Stomach smooth muscle (tissue), 2 donors: ENCODE data around the gene SFMBT1.

Experiments used
- H3K27ac ChIP-seq: one replicate; pipeline ENCODE4 v1.7.0; 2013; ENCODE audit warnings: mild to moderate bottlenecking, low read length, inconsistent platforms
- H3K27me3 ChIP-seq, 2 donors: one replicate each; pipeline ENCODE4 v1.7.0; 2013; ENCODE audit warnings: low read length in 2 of 2; ENCODE audit not compliant: insufficient read depth in 2 of 2, control insufficient read depth in 1 of 2
- H3K36me3 ChIP-seq, 2 donors: one replicate each; pipeline ENCODE4 v1.7.0; 2013; ENCODE audit warnings: low read length in 2 of 2; ENCODE audit not compliant: control insufficient read depth in 2 of 2, insufficient read depth in 2 of 2
- H3K4me1 ChIP-seq: one replicate; pipeline ENCODE4 v1.7.0; 2013; ENCODE audit warnings: low read length; ENCODE audit not compliant: control insufficient read depth, insufficient read depth
- H3K4me3 ChIP-seq, 2 donors: one replicate each; pipeline ENCODE4 v1.7.0; 2013; ENCODE audit warnings: low read length in 2 of 2
- H3K9ac ChIP-seq, 2 donors: one replicate each; pipeline ENCODE4 v1.7.0; 2013; ENCODE audit warnings: low read length in 2 of 2, mild to moderate bottlenecking in 1 of 2
- H3K9me3 ChIP-seq, 2 donors: one replicate each; pipeline ENCODE4 v1.7.0; 2013; ENCODE audit warnings: low read length in 2 of 2; ENCODE audit not compliant: control insufficient read depth in 2 of 2
- donor health status: healthy.
- donor health status: Pancreatic carcinoma.

Gene SFMBT1

GRCh38 chr3:52894756-52895155, 151.1 kb downstream of the SFMBT1 start:
- no peaks in the 10 kb centered on the region for H3K9me3 ChIP-seq
- no peak overlapping the region for H3K4me3 ChIP-seq
- H3K4me1 ChIP-seq: peaks cover 39% of the 10 kb centered on the region
- no peaks in the 10 kb centered on the region for H3K36me3 ChIP-seq
- H3K27me3 ChIP-seq: no peaks in the 10 kb centered on the region
- H3K27ac ChIP-seq: no peak overlapping the region
- no peak overlapping the region for H3K9ac ChIP-seq

- Histone ChIP-seq H3K27ac (peak overlapping the region; percentile 3), H3K9me3 (no peaks in the 10 kb centered on the region), H3K27me3 (no peaks in the 10 kb centered on the region), H3K36me3 (no peaks in the 10 kb centered on the region), H3K4me1 (peaks cover 39% of the 10 kb centered on the region), H3K9ac (peak overlapping the region in 1 of 2 donors; percentile 30), H3K4me3 (no peak overlapping the region)
Measured at GRCh38 chr3:52893723-52894122, 152.2 kb downstream of the SFMBT1 start.

GRCh38 chr3:52892625-52893311, 153.1 kb downstream of the SFMBT1 start:
- Histone ChIP-seq H3K4me1 (peaks cover 36% of the 10 kb centered on the region), H3K4me3 (peak overlapping the region; percentile 36 to 44), H3K36me3 (no peaks in the 10 kb centered on the region), H3K9me3 (no peaks in the 10 kb centered on the region), H3K9ac (peak overlapping the region in 1 of 2 donors; percentile 20), H3K27ac (peak overlapping the region; percentile 49), H3K27me3 (no peaks in the 10 kb centered on the region)

GRCh38 chr3:52892290-52892624, 153.6 kb downstream of the SFMBT1 start:
- Histone ChIP-seq H3K9me3 (no peaks in the 10 kb centered on the region), H3K9ac (no peak overlapping the region), H3K27me3 (no peaks in the 10 kb centered on the region), H3K4me3 (peak overlapping the region in 1 of 2 donors; percentile 36), H3K4me1 (peaks cover 34% of the 10 kb centered on the region), H3K27ac (peak overlapping the region; percentile 49), H3K36me3 (no peaks in the 10 kb centered on the region)

GRCh38 chr3:52891615-52892081, 154.2 kb downstream of the SFMBT1 start:
- H3K36me3 ChIP-seq: no peaks in the 10 kb centered on the region
- H3K4me3 ChIP-seq: peak overlapping the region in 1 of 2 donors; percentile 15
- no peaks in the 10 kb centered on the region for H3K27me3 ChIP-seq
- H3K27ac ChIP-seq: peak overlapping the region; percentile 49
- no peaks in the 10 kb centered on the region for H3K9me3 ChIP-seq
- peak overlapping the region in 1 of 2 donors; percentile 4 for H3K9ac ChIP-seq
- peaks cover 30% of the 10 kb centered on the region for H3K4me1 ChIP-seq

- H3K4me3 ChIP-seq: no peak overlapping the region
- H3K36me3 ChIP-seq: no peaks in the 10 kb centered on the region
- H3K4me1 ChIP-seq: peaks cover 25% of the 10 kb centered on the region
- H3K27ac ChIP-seq: peak overlapping the region; percentile 49
- no peaks in the 10 kb centered on the region for H3K9me3 ChIP-seq
- no peaks in the 10 kb centered on the region for H3K27me3 ChIP-seq
- H3K9ac ChIP-seq: no peak overlapping the region
Measured at GRCh38 chr3:52891164-52891563, 154.7 kb downstream of the SFMBT1 start.

GRCh38 chr3:52890735-52891134, 155.1 kb downstream of the SFMBT1 start:
- Histone ChIP-seq H3K27ac (no peak overlapping the region), H3K4me1 (peaks cover 23% of the 10 kb centered on the region)

GRCh38 chr3:52889901-52890300, 156.0 kb downstream of the SFMBT1 start:
- H3K27ac ChIP-seq: no peak overlapping the region
- H3K36me3 ChIP-seq: peaks cover 0 to 3% of the 10 kb centered on the region in 2 donors
- no peak overlapping the region for H3K9ac ChIP-seq
- no peaks in the 10 kb centered on the region for H3K27me3 ChIP-seq
- no peak overlapping the region for H3K4me3 ChIP-seq
- H3K9me3 ChIP-seq: no peaks in the 10 kb centered on the region
- peaks cover 16% of the 10 kb centered on the region for H3K4me1 ChIP-seq

More at GRCh38 chr3:52890735-52891134, 155.1 kb downstream of the SFMBT1 start:
- Histone ChIP-seq H3K36me3 (peaks cover 0 to under 1% of the 10 kb centered on the region in 2 donors), H3K9me3 (no peaks in the 10 kb centered on the region), H3K27me3 (no peaks in the 10 kb centered on the region), H3K4me3 (no peak overlapping the region), H3K9ac (no peak overlapping the region)

- Histone ChIP-seq H3K27me3 (no peaks in the 10 kb centered on the region), H3K9ac (peak overlapping the region in 1 of 2 donors; percentile 21), H3K4me3 (no peak overlapping the region), H3K9me3 (no peaks in the 10 kb centered on the region), H3K27ac (no peak overlapping the region), H3K4me1 (peaks cover 10% of the 10 kb centered on the region), H3K36me3 (peaks cover 0 to 3% of the 10 kb centered on the region in 2 donors)
Measured at GRCh38 chr3:52887166-52887565, 158.7 kb downstream of the SFMBT1 start.

- Histone ChIP-seq H3K9me3 (no peaks in the 10 kb centered on the region), H3K4me3 (no peak overlapping the region), H3K27me3 (no peaks in the 10 kb centered on the region), H3K27ac (no peak overlapping the region), H3K4me1 (peaks cover 2% of the 10 kb centered on the region), H3K36me3 (peaks cover 0 to 3% of the 10 kb centered on the region in 2 donors), H3K9ac (no peak overlapping the region)
Measured at GRCh38 chr3:52886049-52886730, 159.7 kb downstream of the SFMBT1 start.

GRCh38 chr3:52882377-52882776, 163.5 kb downstream of the SFMBT1 start:
- Histone ChIP-seq H3K27me3 (no peaks in the 10 kb centered on the region), H3K36me3 (peaks cover 0 to 15% of the 10 kb centered on the region in 2 donors)

More at GRCh38 chr3:52882377-52882776, 163.5 kb downstream of the SFMBT1 start:
- Histone ChIP-seq H3K4me3 (no peak overlapping the region), H3K9ac (no peak overlapping the region), H3K27ac (no peak overlapping the region), H3K9me3 (no peaks in the 10 kb centered on the region), H3K4me1 (no peaks in the 10 kb centered on the region)
